Mucosa of gallbladder (tissue), 1 donor: ENCODE measurements around the gene FNDC5. TPM values are rescaled to one million over a fixed set of nuclear protein-coding genes. Genes with fewer than 3 reads are reported as not detected.

ENCODE experiments used
- DNase-seq: peaks from one replicate; pipeline ENCODE4 v3.0.0-alpha.2; 2020; ENCODE audit warnings: low spot score
- total RNA-seq: library from RNA; stranded (reverse); gene quantifications from one replicate; pipeline ENCODE4 v1.2.1, GENCODE V29; 2021
- donor health status: DM: no; HTN: no; CAD: no.

Gene FNDC5
- total RNA-seq, 1 donor from 2014 or later: 8.4 TPM

- DNase-seq: no peak
Measured at GRCh38 chr1:32897082-32898049, 26.7 kb upstream of the FNDC5 start.

- DNase-seq: no peak
Measured at GRCh38 chr1:32896451-32896850, 25.7 kb upstream of the FNDC5 start.

GRCh38 chr1:32895325-32896215 lies 24.9 kb upstream of the FNDC5 start:
- no peak for DNase-seq

- no peak for DNase-seq
Measured at GRCh38 chr1:32894681-32895080, 24.0 kb upstream of the FNDC5 start.

GRCh38 chr1:32894019-32894600 lies 23.4 kb upstream of the FNDC5 start:
- DNase-seq: no peak

- DNase-seq: no peak
Measured at GRCh38 chr1:32893198-32894018, 22.7 kb upstream of the FNDC5 start.

- DNase-seq: no peak
Measured at GRCh38 chr1:32892368-32893197, 21.9 kb upstream of the FNDC5 start.

- DNase-seq: no peak
Measured at GRCh38 chr1:32891630-32892029, 20.9 kb upstream of the FNDC5 start.

- no peak for DNase-seq
Measured at GRCh38 chr1:32891241-32891570, 20.5 kb upstream of the FNDC5 start.

- DNase-seq: no peak
Measured at GRCh38 chr1:32890516-32891240, 20.0 kb upstream of the FNDC5 start.

GRCh38 chr1:32889731-32890278 lies 19.1 kb upstream of the FNDC5 start:
- DNase-seq: no peak

GRCh38 chr1:32888677-32889420 lies 18.1 kb upstream of the FNDC5 start:
- no peak for DNase-seq

GRCh38 chr1:32888134-32888533 lies 17.4 kb upstream of the FNDC5 start:
- no peak for DNase-seq

- no peak for DNase-seq
Measured at GRCh38 chr1:32887623-32888022, 16.9 kb upstream of the FNDC5 start.

GRCh38 chr1:32886828-32887414 lies 16.2 kb upstream of the FNDC5 start:
- no peak for DNase-seq

GRCh38 chr1:32886004-32886827 lies 15.5 kb upstream of the FNDC5 start, which contains the start of gene HPCA:
HPCA (plus strand) TSS chr1:32886491; CDS start chr1:32888899, 2,408 bp downstream.
- no peak for DNase-seq

- no peak for DNase-seq
Measured at GRCh38 chr1:32885676-32886003, 14.9 kb upstream of the FNDC5 start.
